ENCODE data around the gene CCDC69. TPM values are rescaled to one million over a fixed set of nuclear protein-coding genes. Genes with fewer than 3 reads are reported as not detected.

Gene CCDC69
- total RNA-seq, 1 experiment from 2014 or later, result 0.39 TPM

DNA sequence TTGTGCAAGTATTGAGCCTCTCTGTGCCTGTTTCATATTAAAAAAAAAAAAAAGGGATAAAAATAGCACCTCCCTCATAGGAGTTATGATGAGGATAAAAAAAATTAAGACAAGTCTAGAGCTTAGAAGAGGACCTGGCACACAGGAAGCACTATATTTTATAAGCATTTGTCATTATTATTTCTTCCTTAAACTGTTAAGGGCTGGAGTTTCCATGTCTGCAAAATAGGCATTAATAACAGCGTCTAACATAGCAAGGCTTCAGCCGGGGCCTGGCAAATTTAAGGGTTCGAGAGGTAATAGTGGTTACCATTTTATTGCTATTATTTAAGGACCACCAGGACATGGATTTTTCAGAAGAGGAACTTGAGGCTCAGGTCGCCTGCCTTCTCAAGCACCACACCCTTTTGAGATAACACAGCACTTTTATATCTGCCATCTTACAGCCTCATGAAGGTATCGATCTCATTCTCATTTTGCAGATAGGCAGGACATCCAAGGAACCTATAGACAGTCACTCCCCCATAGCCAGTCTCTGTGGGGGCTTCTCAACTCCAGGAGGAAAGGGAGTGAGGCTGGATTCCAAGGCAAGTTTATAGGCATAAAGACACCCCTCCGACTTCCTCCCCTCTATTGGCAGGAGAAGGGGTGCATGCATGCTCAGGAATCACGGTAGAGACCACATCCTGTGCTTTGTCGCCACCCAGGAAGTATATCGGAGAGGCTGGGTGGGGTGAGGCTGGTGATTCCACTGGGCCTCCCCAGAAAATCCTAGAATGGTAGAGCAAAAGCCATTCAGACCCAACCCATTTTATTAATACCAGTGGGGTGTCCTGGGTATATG, 68.7 kb downstream of the CCDC69 start:
- no peaks in the 10 kb centered on the region for H3K27me3 ChIP-seq (replicated peaks)
- H3K4me3 ChIP-seq, result peak overlapping the region; percentile 65; the same call in 1 of the 2 replicates
- peaks cover 30% of the 10 kb centered on the region for H3K4me1 ChIP-seq (replicated peaks)
- peak overlapping the region; percentile 22 for H3K27ac ChIP-seq
- DNase-seq (ENCODE audit: low read depth in 1 of 2, low spot score in 2 of 2), result peak in 1 of 2 experiments; percentile 43
- H3K36me3 ChIP-seq, result peaks cover 54% of the 10 kb centered on the region
- H3K9me3 ChIP-seq (replicated peaks), result no peaks in the 10 kb centered on the region

DNA sequence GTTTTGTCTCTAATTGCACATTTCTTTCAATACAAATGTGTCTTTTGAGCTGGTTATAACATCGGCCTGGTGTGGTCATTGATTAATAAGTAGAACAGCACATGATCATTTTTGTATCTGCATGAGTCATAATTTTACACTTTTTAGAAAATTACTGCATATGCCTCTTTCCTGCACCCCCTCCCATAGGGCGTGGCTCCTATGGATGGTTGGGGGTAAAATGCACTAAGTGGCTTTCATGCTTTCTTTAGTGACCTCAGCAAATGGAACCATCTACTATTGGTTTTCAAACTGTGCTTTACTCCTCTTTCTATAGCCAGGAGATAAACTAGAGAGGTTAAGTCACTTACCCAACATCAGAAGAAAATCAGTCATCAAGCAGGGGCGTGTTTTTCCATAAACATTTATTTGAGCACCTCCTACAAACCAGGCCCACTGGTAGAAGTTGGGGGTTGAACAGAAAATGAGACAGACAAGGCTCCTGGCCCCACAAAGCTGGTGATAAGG, 70.1 kb downstream of the CCDC69 start:
- no peak for DNase-seq (ENCODE audit: low read depth in 1 of 2, low spot score in 2 of 2)
- H3K27me3 ChIP-seq (replicated peaks), result no peaks in the 10 kb centered on the region
- no peaks in the 10 kb centered on the region for H3K9me3 ChIP-seq (replicated peaks)
- no peak overlapping the region for H3K27ac ChIP-seq
- H3K4me3 ChIP-seq, result no peak overlapping the region
- peaks cover 30% of the 10 kb centered on the region for H3K4me1 ChIP-seq (replicated peaks)
- H3K36me3 ChIP-seq, result peaks cover 63% of the 10 kb centered on the region

GRCh38 chr5:151153300-151153699, 70.6 kb downstream of the CCDC69 start:
- Histone ChIP-seq H3K9me3 (replicated peaks) (no peaks in the 10 kb centered on the region), H3K4me3 (no peak overlapping the region), H3K27ac (no peak overlapping the region), H3K36me3 (peaks cover 68% of the 10 kb centered on the region), H3K27me3 (replicated peaks) (no peaks in the 10 kb centered on the region), H3K4me1 (replicated peaks) (peaks cover 26% of the 10 kb centered on the region)
- DNase-seq (ENCODE audit: low read depth in 1 of 2, low spot score in 2 of 2), result no peak

DNA sequence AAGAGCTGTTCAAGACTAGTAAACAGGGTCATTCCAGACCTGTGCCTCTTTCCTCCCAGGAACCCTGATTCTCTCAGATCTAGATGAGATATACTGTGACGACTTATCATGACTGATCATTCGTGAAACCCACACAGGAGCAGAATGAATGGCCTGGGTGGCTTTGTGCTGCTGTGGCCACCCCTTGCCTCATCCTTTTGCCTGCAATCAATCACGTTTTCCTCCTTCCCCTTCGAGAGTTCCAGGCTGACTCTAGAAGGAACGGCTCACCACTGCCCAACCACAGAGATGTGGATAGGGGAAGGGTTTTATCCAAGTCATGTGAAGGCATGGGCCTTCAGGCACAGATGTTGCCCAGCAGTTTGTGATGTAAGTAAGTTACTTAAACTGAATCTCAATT, 72.1 kb downstream of the CCDC69 start:
- Histone ChIP-seq H3K27ac (no peak overlapping the region), H3K36me3 (peaks cover 81% of the 10 kb centered on the region), H3K9me3 (replicated peaks) (no peaks in the 10 kb centered on the region), H3K27me3 (replicated peaks) (no peaks in the 10 kb centered on the region), H3K4me3 (no peak overlapping the region), H3K4me1 (replicated peaks) (peaks cover 19% of the 10 kb centered on the region)
- DNase-seq (ENCODE audit: low read depth in 1 of 2, low spot score in 2 of 2), result no peak

DNA sequence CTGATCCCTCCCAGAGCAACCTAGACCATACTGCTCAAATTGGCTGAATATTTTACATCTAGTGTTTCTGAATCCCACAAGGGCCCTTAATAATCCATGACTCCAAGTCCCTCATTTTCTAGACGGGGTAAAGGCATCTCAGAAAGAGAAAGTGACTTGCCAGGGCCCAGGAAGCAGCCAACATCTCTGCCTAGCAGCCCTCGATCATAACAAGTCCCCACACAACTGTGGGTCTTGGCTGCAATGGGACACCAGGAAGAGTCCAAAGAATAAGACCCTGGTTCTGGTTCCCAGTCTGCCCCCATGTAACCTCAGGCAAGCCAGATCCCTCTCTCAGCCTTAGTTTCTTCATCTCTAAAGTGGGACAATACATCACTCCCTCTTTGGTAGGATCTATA, 72.6 kb downstream of the CCDC69 start:
- Histone ChIP-seq H3K4me3 (no peak overlapping the region), H3K27ac (no peak overlapping the region), H3K36me3 (peaks cover 86% of the 10 kb centered on the region), H3K9me3 (replicated peaks) (no peaks in the 10 kb centered on the region), H3K4me1 (replicated peaks) (peaks cover 13% of the 10 kb centered on the region), H3K27me3 (replicated peaks) (no peaks in the 10 kb centered on the region)
- no peak for DNase-seq (ENCODE audit: low read depth in 1 of 2, low spot score in 2 of 2)

DNA sequence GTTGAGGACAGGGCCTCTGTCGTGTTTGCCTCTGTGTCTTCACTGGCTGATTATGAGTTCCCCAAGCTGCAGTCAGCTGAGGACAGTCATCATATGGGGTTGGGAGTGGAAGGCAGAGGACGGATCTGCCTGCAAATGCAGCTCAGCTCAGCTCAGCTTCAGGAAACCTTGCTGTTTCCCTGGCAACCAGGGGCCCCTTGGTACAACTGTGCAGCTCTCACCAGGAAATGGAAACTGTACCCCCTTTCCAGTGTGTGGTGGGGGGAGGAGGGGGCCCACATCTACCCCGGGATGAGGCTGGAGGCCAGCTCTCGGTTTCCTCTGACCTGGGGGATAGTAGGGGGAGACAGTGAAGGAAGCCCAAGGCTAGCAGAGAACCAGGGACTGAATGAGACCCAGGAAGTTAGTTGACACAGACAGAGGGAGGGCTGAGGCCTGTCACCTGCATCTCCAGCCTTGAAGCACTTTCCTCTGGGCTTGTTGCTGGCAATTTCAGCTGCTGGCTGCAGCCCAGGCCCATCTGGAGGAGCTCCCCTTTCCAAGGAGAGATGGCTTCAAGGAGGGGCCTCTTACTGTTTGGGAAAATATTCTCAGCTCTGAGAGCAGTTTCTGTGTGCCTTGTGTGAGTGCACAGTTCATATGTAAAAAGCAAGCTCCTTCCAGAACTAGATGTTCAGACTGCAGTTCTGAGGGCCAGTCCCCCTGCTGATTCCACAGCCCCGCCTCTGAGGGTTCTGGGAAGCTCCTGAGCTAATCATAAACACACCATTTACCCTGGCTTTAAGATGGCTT, 73.2 kb downstream of the CCDC69 start:
- no peak for DNase-seq (ENCODE audit: low read depth in 1 of 2, low spot score in 2 of 2)
- H3K36me3 ChIP-seq, result peaks cover 90% of the 10 kb centered on the region
- peaks cover 7% of the 10 kb centered on the region for H3K4me1 ChIP-seq (replicated peaks)
- no peaks in the 10 kb centered on the region for H3K9me3 ChIP-seq (replicated peaks)
- H3K27me3 ChIP-seq (replicated peaks), result no peaks in the 10 kb centered on the region
- H3K27ac ChIP-seq, result no peak overlapping the region
- H3K4me3 ChIP-seq, result no peak overlapping the region

GRCh38 chr5:151148583-151148982, 75.3 kb downstream of the CCDC69 start:
- Histone ChIP-seq H3K4me3 (no peak overlapping the region), H3K36me3 (peaks cover 94% of the 10 kb centered on the region), H3K27ac (no peak overlapping the region), H3K4me1 (replicated peaks) (no peaks in the 10 kb centered on the region), H3K27me3 (replicated peaks) (no peaks in the 10 kb centered on the region), H3K9me3 (replicated peaks) (no peaks in the 10 kb centered on the region)
- DNase-seq (ENCODE audit: low read depth in 1 of 2, low spot score in 2 of 2), result no peak

GRCh38 chr5:151147033-151147432, 76.9 kb downstream of the CCDC69 start:
- no peaks in the 10 kb centered on the region for H3K4me1 ChIP-seq (replicated peaks)
- no peak overlapping the region for H3K4me3 ChIP-seq
- H3K36me3 ChIP-seq, result peaks cover 94% of the 10 kb centered on the region
- no peaks in the 10 kb centered on the region for H3K27me3 ChIP-seq (replicated peaks)
- no peaks in the 10 kb centered on the region for H3K9me3 ChIP-seq (replicated peaks)
- DNase-seq (ENCODE audit: low read depth in 1 of 2, low spot score in 2 of 2), result no peak
- H3K27ac ChIP-seq, result no peak overlapping the region

- Histone ChIP-seq H3K4me1 (replicated peaks) (no peaks in the 10 kb centered on the region), H3K9me3 (replicated peaks) (no peaks in the 10 kb centered on the region), H3K27me3 (replicated peaks) (no peaks in the 10 kb centered on the region), H3K36me3 (peaks cover 96% of the 10 kb centered on the region), H3K4me3 (no peak overlapping the region), H3K27ac (no peak overlapping the region)
- no peak for DNase-seq (ENCODE audit: low read depth in 1 of 2, low spot score in 2 of 2)
These were observed 77.8 kb downstream of the CCDC69 start for GRCh38 chr5:151146061-151146460.

- Histone ChIP-seq H3K9me3 (replicated peaks) (no peaks in the 10 kb centered on the region), H3K36me3 (peaks cover 94% of the 10 kb centered on the region), H3K27me3 (replicated peaks) (no peaks in the 10 kb centered on the region), H3K27ac (no peak overlapping the region), H3K4me3 (no peak overlapping the region), H3K4me1 (replicated peaks) (no peaks in the 10 kb centered on the region)
- no peak for DNase-seq (ENCODE audit: low read depth in 1 of 2, low spot score in 2 of 2)
These were observed 79.0 kb downstream of the CCDC69 start for GRCh38 chr5:151144922-151145321.

DNA sequence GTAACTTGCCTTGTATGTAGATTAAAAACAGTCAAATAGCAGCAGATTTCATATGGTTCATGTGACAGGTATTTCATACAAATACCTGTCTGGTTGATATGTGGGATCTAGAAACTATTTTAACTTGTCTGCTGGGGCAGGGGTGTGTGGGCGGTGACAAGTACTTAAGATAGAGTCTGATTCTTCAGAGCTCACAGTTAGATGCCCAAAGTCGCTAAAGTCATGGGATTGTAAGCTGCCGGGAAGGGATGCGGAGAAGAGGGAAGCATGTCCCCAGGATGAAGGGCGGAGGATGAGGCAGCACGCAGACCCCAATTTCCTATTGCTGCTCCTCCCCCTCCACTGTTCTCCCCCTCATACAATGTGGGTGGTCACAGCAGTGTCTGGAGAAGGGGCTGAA, 79.6 kb downstream of the CCDC69 start:
- Histone ChIP-seq H3K36me3 (peaks cover 94% of the 10 kb centered on the region), H3K27me3 (replicated peaks) (no peaks in the 10 kb centered on the region), H3K9me3 (replicated peaks) (no peaks in the 10 kb centered on the region), H3K4me3 (no peak overlapping the region), H3K4me1 (replicated peaks) (no peaks in the 10 kb centered on the region), H3K27ac (no peak overlapping the region)
- DNase-seq (ENCODE audit: low read depth in 1 of 2, low spot score in 2 of 2), result no peak

GRCh38 chr5:151143645-151144044, 80.2 kb downstream of the CCDC69 start:
- H3K27ac ChIP-seq, result no peak overlapping the region
- no peaks in the 10 kb centered on the region for H3K27me3 ChIP-seq (replicated peaks)
- no peak overlapping the region for H3K4me3 ChIP-seq
- H3K4me1 ChIP-seq (replicated peaks), result no peaks in the 10 kb centered on the region
- DNase-seq (ENCODE audit: low read depth in 1 of 2, low spot score in 2 of 2), result no peak
- H3K9me3 ChIP-seq (replicated peaks), result no peaks in the 10 kb centered on the region
- peaks cover 97% of the 10 kb centered on the region for H3K36me3 ChIP-seq

- Histone ChIP-seq H3K27me3 (replicated peaks) (no peaks in the 10 kb centered on the region), H3K27ac (no peak overlapping the region), H3K9me3 (replicated peaks) (no peaks in the 10 kb centered on the region), H3K4me3 (no peak overlapping the region), H3K4me1 (replicated peaks) (no peaks in the 10 kb centered on the region), H3K36me3 (peaks cover 97% of the 10 kb centered on the region)
- DNase-seq (ENCODE audit: low read depth in 1 of 2, low spot score in 2 of 2), result no peak
These were observed 81.0 kb downstream of the CCDC69 start for GRCh38 chr5:151142933-151143332.

DNA sequence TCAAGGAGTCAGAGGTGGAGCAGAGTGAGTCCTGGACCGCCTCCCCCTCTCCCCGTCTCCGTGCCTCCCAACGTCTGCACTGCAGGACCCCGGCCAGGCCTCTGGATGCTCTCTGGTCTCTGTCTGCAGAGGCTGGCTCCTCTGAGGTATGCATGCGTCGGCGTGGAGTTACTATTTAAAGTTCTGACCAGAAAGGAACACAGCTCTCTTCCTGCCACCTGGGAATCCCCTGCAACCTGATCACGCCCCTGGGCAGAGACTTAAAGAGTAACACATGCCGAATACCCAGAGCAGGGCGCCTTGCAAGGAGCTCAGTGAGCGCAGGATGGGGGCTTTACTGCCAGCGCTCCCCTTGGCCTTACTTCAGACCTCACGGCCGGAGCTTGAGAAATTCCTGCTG, 82.4 kb downstream of the CCDC69 start:
- DNase-seq (ENCODE audit: low read depth in 1 of 2, low spot score in 2 of 2), result no peak
- H3K4me3 ChIP-seq, result no peak overlapping the region
- peaks cover 97% of the 10 kb centered on the region for H3K36me3 ChIP-seq
- H3K27me3 ChIP-seq (replicated peaks), result no peaks in the 10 kb centered on the region
- H3K9me3 ChIP-seq (replicated peaks), result no peaks in the 10 kb centered on the region
- no peak overlapping the region for H3K27ac ChIP-seq
- no peaks in the 10 kb centered on the region for H3K4me1 ChIP-seq (replicated peaks)

Measured in SJSA1 (cell line).